GM12891 (cell line): ENCODE data around the gene CSNK1G1.

Source experiments
- POLR2A ChIP-seq: IDR thresholded peaks from 2 replicates; pipeline ENCODE4 v1.6.1; 2011; ENCODE audit warnings: low read depth, low read length, control low read depth
- POLR2AphosphoS5 ChIP-seq: IDR thresholded peaks from 2 replicates; pipeline ENCODE4 v1.6.1; 2011; ENCODE audit warnings: low read depth, low read length, control low read depth
- SPI1 ChIP-seq: IDR thresholded peaks from 2 replicates; pipeline ENCODE4 v1.6.1; 2011; ENCODE audit warnings: low read depth, low read length, control low read depth
- TAF1 ChIP-seq: IDR thresholded peaks from 2 replicates; pipeline ENCODE4 v1.6.1; 2011; ENCODE audit warnings: low read depth, low read length, control low read depth

DNA sequence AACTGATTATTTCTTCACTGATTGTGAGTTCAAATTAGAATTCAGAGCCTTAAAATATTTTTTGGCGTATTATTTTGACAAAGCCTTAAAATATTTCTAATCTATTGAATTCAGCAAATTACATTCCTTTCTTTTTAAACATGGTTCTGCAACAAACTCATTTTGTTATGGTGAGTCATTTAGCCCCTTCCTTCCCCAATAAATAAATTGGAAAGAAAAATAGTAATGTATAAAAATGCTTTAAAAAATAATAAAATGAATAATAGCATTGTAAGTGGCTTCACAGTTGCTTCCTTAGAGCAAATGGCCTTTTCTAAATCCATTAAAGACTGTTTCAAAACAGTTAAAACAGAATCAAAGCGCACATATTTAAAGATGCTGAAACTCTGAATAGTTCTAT is 12.1 kb downstream of the CSNK1G1 start:
- TF ChIP-seq POLR2AphosphoS5 (no peak), POLR2A (no peak), SPI1 (no peak), TAF1 (no peak)
